Renal cortex interstitium (tissue), 11 donors: ENCODE results near the gene CA10. TPM values are rescaled to one million over a fixed set of nuclear protein-coding genes. Genes with fewer than 3 reads are reported as not detected.

Experiments
- DNase-seq, 11 donors: peaks; one replicate each; pipeline ENCODE4 v3.0.0-alpha.2; 2013; ENCODE audit warnings: low read depth in 9 of 11, low spot score in 4 of 11; ENCODE audit errors: extremely low read depth in 1 of 11
- polyA plus RNA-seq, 3 donors: library from polyadenylated mRNA; unstranded; fragments of 120-200 nt; gene quantifications; one replicate each; pipeline ENCODE4 v1.2.1, GENCODE V29; 2013; ENCODE audit not compliant: insufficient read length in 3 of 3

Gene CA10
- polyA plus RNA-seq, 3 donors = 10.3 to 21.0 (median 10.4) TPM

DNA sequence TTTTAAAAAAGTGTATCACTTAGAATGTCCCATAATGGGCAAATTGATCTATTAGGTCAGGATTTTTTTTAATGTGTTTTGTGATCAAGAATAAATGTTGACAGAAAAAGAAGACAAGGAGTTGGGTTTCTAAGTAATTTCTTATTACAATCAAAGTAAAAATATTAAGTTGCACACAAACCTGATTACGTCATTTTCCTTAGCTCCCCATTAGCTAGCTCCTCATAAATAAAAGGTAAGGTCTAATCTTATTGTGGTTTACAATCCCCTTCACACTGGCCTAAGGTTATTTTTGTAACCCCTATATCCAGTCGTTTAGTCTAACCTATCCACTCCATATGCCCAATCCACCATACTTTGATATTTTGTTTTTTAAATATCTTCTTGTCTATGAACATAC is 7.6 kb downstream of the CA10 start:
- no peak for DNase-seq

DNA sequence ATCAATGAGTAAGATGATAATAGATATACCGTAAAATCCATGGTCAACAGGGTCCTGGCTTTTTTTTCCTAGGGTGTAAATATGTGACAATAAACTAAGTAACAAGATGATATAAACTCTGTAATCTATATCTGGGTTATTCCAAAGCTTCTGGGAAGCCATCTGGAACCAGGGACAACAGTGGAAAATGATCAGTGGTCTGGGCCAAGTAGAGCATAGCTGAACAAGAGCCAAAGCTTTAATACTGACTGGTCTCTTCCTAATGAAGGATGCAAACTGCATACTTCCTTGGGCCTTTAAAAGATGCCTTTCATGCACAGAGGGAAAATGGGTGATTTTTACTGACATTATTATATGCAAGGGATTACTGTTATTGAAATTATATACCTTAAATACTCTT is 8.9 kb downstream of the CA10 start:
- DNase-seq = no peak

DNA sequence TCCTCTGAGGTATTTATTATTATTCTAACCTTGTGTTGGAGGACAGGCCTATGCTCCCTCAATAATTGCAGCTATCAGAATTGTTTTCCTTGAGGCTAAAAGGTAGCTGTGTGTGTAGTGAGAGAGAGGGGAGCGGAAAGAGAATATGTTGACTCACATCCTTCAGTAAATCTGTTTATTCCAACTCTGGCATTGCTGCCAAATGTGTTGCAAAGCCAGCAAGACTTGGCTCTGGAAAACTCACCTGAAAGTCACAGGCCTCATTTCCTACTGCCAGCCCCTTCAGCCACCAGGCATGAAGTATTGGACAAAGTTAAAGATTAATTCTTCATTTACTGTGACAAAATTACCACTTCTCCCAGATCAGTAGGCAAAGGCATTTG is 9.6 kb downstream of the CA10 start:
- DNase-seq = no peak

DNA sequence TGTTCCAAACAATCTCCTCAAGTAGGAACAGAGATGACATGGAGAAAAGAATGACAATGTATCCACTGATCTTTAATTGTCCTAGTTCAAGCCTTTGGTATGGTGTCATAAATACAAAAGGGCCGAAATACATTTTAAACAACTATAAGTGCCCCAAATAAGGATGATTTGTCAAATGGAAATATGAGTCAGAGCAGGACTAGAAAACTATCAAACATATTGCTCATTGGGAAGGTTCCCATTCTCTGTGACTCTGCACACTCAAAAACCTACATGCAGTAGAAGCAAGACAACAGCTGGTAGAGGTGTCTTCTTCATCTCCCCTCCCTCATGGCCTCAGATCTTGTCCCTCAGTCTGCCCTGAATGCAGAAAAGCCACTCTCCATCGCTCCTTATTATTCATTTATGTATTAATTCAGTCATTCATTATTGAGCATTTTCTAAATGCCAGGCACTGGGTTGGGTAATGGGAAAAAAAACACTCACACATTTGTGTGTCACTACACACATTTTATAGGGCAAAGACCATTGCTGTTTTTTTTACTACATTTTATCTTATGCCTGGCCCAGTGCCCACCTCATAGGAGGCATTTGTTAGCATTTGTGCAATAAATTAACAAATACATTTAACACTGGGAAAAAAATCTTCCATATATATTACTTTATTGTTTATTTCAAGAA is 10.1 kb downstream of the CA10 start:
- no peak for DNase-seq

DNA sequence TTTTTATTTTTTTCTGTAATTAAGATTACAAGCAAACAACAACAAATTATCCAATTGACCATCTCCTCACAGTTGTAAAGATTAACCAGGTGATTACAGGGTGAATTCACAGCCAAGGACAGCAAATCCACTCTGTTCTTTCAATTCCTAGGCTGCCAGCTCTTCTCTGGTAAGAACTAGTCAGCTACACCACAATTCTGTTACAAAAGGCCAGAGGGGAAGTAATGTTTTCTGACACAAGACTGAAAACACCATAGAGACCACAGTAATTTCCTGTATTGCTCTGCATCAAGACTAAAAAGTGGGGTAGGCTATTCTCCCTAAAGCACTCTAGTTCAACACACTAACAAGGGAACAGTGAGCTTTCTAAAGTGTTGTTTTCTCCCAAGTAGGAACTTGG is 10.6 kb downstream of the CA10 start:
- no peak for DNase-seq

DNA sequence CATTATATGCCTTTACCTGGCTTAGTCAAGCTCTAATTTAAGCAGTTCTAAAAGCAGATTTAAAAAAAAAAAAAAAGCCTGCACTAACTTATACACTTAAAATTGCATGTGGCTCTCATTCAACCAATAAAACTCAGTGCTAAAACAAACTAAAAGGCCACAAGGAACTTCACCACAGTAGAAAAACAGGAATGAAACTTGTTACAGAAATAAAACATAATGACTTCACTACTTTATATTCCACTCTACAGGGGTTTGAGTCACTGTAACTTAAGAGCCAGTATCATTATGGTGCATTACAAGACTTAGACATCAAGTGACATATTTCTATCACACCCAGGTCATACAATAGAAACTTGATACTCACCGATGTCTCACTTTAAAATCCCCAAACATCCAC is 11.1 kb downstream of the CA10 start:
- DNase-seq = no peak

DNA sequence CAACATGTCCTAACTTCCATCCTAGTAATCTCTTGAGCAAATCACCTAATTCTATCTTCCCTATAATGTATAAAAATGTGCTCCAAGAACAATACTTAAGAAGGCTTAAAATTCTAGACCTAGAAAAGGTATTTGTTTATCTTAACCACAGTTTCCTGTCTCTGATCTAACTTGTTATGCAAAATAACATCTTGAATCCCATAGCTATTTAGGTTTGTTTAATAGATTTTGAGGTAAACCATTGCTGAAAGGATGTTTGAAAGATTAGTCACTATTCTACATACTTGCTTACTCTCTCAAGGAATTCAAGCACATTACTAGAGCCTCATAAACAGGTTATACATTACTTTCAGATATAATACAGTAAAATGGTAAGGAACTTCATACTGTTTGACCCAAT is 13.0 kb downstream of the CA10 start:
- no peak for DNase-seq

DNA sequence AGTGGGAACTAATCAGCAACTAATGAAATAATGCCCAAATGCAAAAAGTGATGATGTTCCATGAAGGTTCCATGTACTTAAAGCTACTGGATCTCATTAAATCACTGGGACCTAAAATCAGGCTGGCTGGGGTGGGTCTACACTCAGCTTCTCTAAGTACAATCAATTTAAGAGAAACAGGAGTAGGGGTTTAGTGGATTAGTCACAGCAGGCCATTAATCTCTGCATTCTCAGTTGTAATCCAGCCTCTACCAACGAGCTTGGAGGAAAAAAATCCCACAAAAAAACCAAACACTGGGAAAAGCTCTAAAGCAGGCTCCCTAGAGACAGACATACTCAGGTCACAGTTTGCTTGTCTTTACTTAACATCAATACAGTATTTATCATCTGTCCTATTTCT is 15.0 kb downstream of the CA10 start:
- no peak for DNase-seq

DNA sequence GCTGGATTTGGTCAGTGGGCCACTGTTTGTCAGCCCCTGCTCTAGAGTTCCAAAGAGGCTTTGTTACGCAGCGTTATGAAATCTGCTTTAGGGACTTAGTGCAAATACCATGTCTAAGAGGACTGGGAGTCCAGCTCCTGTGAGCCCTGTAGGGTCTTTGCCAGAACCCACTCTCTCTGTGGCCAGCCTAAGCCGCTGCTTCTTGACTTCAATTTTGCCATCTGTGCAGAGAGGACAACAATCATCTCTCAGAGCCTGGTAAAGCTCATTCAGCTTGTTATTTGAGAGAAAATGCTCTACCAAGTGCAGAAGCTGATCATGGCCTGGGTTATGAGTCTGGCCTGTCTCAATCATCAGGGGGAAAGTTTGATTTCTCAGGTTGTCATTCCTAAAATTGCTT is 17.9 kb downstream of the CA10 start:
- no peak for DNase-seq

DNA sequence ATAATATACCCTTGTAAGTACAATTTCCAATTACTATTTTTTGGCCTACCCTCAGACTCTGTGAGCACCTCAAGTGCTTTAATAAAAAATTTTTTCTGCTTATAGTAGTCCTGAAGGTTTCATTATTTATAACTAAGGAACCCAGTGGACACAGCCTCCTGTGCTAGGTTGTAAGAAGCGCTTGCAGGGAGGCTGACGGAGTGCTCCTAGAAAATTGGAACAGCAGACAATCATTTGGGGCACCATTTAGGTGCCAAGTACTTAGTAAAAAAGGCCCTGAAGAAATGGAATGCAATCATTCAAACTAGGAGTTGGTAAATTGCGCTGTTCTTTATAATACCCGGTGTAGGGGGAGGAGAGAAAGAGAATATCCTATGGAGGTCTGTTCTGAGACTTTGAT is 19.8 kb downstream of the CA10 start:
- no peak for DNase-seq

DNA sequence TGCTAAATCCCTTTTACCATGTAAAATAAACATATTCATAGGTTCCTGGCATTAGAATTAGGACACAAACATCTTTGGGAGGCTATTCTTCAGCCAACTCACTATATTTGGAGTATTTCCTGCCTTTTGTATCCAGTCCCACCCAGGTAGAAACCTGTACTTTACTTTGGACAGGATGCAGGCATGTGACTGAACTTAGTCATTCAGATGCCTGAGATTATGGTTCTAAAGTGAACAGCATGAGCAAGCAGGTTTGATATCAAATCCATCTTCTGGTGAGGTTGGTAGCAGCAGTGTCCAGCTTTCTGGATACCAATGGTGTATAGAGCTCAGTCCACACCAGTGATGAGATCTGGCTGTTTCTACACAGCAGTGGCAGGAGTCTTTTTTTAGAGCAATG is 20.2 kb downstream of the CA10 start:
- no peak for DNase-seq

DNA sequence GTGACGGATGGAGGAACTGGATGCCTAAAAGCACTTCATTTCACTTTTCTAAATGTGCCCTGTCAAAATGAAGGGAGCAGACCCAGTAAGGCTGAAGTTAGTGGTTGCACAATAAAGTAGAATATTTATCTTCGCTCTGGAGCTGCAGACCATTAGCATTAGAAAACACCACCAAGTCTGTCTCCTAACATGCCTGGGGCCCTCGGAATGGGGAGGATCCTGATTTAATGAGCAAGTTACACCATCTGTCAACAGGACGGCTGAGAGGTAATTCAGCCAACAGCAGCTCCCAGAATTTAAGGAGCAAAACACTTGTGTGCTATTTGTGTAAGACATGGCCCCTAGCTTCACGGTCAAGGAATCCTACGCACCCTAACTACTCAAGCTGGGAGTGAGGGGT is 22.3 kb downstream of the CA10 start:
- DNase-seq = peak in 1 of 11 donors; percentile 29

DNA sequence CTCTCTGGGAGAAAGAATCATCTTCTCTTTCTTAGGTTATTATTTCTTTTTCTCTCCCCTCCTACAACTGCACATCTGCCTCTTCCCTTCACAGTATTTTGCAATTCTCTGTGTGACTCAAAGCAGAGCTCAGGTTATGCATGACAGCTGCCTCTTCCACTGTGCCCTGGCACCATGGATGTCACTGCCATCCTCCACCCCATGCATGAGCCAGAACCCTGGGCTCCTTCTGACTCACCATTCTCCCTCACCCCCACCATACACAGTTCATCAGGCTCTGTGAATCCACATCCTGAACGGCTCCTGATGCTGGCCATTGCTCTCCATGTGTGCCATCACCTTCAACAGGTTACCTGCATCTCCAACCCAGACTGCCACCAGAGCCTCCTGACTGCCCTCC is 23.9 kb downstream of the CA10 start:
- DNase-seq = no peak

DNA sequence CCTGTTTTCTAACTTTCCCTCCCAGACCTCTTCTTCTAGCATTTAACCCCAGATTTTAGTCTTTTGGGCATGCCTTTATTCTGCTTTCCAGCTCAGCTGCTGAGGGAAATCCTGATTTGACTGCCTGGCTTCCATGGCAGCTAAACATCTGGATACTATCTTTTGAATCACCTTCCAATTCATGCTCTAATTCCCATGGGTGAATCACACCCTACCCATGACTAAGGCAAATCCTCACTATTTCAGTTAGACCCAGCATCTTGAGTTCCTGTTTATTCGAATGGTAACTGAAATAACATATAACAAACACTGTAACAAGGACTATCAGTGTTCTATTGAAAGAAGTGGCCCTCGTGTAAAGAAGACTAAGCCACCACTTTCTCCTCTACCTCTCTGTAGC is 29.8 kb downstream of the CA10 start:
- no peak for DNase-seq

DNA sequence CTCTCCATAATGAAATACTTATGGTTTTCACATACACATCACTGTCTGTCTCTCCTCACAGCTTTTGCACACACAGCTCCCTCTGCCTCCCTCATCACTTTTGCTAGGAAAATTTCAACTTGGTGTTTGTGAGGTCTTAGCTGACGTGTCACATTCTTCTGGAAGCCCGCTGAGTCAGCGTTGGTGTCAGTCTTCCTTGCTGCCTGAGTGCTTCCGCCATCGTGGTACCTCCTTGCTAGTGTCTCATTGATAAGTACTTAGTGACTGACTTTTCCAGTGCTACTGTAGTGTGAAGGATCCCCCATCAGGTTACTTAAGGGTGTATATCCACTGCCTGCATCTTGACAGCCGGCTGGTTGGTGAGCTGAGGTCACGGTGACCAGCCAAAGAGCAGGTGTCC is 33.5 kb downstream of the CA10 start:
- DNase-seq = peak in 1 of 11 donors; percentile 20

DNA sequence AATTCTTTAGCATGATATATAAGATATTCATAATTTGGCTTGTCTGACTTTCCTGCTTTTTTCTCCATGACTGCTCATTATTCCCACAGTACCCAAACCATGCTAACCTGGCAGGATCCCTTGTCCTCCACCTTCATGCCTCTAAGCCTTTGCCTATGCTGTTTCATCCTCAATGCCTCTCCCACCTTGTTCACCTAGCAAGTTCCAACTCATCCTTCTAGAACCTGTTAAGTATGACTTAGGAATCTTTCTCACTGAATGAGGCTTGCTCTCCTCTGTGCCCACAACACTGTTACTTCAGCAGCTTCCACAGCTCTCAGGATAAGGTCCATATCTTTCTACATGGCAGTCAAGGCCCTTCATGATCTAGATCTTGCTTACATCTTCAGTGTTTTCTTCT is 34.0 kb downstream of the CA10 start:
- DNase-seq = no peak

DNA sequence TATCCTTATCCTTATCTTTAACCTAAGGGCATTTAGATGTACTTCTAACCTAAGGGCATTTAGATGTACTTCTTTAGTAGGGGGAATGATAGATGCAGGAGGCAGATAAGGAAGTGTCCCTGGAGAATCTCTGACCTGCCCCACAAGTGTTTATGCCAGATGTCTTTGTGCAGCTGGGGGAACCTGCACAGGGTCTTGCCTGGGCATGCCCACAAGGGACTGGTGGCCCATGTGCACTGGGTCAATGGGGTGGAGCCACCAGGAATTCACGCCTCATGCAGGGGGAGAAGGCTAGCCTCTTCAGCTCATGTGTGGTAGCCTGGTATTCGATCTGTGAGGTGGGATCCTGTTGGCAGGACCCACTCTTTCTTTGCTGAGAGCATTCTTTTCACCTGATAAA is 38.0 kb downstream of the CA10 start:
- no peak for DNase-seq

DNA sequence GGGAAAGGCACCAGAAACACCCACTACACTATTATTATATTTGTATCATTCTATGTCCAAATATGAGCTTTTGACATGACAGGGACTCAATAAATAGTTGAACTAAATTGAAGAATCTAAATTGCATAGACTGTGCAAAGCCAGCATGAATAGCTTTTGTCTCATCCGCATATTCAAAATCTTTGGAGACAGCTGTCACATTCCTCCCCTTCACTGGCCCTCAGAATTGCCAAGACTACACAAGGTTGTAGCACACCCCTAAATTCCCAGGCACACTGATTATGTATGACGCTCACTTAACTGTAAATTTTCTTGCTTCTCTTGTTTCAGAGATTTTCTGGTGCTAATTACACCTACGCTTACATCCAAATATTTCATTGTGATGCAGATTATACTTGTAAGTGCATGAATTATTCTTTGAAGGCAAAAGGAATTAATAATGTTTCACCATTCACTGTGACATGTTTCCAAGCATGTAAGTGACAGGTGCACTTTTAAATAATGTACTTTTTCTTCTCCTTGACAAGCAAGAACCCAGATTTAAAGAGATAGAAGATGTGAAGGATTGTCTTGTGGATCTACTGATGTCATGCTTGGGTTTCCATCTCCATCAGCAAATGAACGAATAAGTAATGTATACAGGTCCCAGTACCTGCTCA is 47.5 kb downstream of the CA10 start:
- no peak for DNase-seq

DNA sequence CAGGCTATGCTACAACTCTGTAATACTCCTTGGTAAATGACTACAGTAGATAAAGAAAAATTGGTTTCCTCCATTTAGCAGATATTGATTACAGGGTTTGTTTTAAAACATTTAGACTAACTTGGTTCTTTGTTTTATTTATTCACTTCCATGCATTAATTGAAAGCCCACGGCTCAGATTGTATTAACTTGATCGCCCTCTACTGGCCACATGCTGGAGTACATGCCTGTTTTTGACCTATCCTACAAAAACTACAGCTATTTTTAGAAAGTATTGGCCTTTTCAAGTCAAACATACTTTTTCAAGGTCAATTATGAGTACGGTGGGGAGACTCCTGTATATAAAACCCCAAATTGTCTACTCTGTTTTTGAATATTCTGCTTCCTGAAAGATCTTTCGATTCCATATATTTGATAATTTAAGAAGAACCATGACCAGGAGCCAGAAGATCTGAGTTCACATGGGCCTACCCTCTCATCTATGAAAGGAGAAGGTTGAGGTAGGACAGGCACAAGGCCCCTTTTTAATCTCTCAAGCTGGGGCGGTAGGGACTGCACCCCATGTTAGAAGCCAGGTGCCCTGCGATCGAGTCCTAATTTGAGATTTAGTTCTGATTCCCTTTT is 51.8 kb downstream of the CA10 start:
- DNase-seq = peak in 10 of 11 donors; percentile 19 to 44 (median 36)

DNA sequence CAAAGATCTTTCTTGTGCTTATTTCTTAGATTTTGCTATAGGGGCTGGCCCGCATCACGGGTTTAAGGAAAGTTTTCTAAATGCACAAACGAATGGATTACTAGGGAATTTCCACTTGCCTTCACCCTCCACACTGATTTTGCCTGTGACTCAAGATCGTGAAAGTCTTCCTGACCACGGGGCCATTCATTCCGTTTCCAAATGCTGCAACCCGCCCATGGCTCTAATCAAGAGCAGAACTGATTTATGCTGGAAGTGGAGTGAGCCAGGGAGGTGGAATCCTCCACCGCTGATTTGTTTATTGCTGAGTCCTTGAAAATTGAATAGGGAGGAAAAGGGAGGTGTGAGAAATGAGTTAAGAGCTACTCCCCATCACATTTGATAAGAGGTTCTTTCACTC is 52.4 kb downstream of the CA10 start:
- DNase-seq = peak in 1 of 11 donors; percentile 7

DNA sequence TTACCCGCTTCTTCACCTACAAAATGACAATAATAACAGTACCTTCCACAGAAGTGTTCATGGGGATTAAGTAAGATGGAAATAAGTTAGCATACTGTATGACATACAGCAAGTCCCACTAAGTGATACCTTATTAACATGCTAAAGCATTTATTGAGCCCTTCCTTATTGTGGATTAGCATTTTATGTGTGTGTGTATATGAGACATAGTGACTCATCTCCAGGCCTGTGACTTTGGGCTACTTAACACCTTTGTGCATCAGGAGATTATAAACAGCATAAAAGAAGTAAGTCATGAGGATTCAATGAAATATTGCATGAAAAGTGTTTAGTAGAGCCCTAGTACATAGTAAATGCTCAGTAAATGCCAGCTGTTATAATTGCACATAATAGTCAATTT is 52.9 kb downstream of the CA10 start:
- no peak for DNase-seq
